A549 (cell line): ENCODE data around the gene GNPDA2. TPM values are rescaled to one million over a fixed set of nuclear protein-coding genes. Genes with fewer than 3 reads are reported as not detected.

Experiments
- ATAC-seq, 2 experiments: fragments of 200-7000 bp in 1 of 2; fragments of >200 bp in 1 of 2; cut with Nextera tagmentation in 1 of 2; cut with Tn5 transposase in 1 of 2; 3 replicates each; pipeline versions ENCODE4 v1.8.0 to v1.9.1; 2018 to 2020; ENCODE audit warnings: mild to moderate bottlenecking in 1 of 2, moderate library complexity in 1 of 2
- CTCF ChIA-PET: fragments of 300-600 bp; sonication (Branson Sonifier 250); formaldehyde crosslinking; extraction: SDS; loops from one replicate; lab custom pipeline; 2021; ENCODE audit warnings: antibody characterized with exemption, inconsistent platforms; lab: Yijun Ruan, JAX
- POLR2A ChIA-PET: fragments of 350-600 bp; formaldehyde crosslinking; extraction: SDS; loops from one replicate; lab custom pipeline; 2021; ENCODE audit warnings: antibody characterized with exemption, inconsistent platforms; lab: Yijun Ruan, JAX
- DNase-seq, 2 experiments: peaks; one replicate each; pipeline versions ENCODE4 v3.0.0 to v3.0.0-alpha.2; 2011 to 2016; ENCODE audit warnings: low read depth in 1 of 2, low spot score in 1 of 2
- FAIRE-seq: peaks from 2 replicates; lab custom pipeline; 2011; peaks lifted over from hg19 to GRCh38; lab: Jason Lieb, UNC
- H3K27ac ChIP-seq, 2 experiments: fragments of >200 bp; sonication (Bioruptor Twin); formaldehyde crosslinking; 3 replicates each; pipeline ENCODE4 v1.5.1; 2016 to 2017
- H3K4me1 ChIP-seq: fragments of >200 bp; sonication (Bioruptor Twin); formaldehyde crosslinking; 3 replicates; pipeline ENCODE4 v1.6.1; 2016
- H3K4me2 ChIP-seq: fragments of >200 bp; sonication (Bioruptor Twin); formaldehyde crosslinking; 3 replicates; pipeline ENCODE4 v1.6.1; 2016
- H3K4me3 ChIP-seq: fragments of >200 bp; sonication (Bioruptor Twin); formaldehyde crosslinking; 3 replicates; pipeline ENCODE4 v1.5.1; 2016
- H3K9me3 ChIP-seq: fragments of >200 bp; sonication (Bioruptor Twin); formaldehyde crosslinking; 3 replicates; pipeline ENCODE4 v1.6.1; 2016
- BHLHE40 ChIP-seq: IDR thresholded peaks from 2 replicates; pipeline ENCODE4 v1.6.1; 2012; ENCODE audit warnings: low read depth, low read length, inconsistent platforms
- EHMT2 ChIP-seq: fragments of 200-600 bp; sonication (generic); IDR thresholded peaks from 2 replicates; pipeline ENCODE4 v1.6.1; 2016; ENCODE audit warnings: antibody characterized with exemption, low read depth, mild to moderate bottlenecking, moderate library complexity
- EP300 ChIP-seq, 2 experiments: fragments of >200 bp; sonication (Bioruptor Twin); formaldehyde crosslinking; IDR thresholded peaks; 2 replicates in 1 of 2; 3 replicates in 1 of 2; pipeline ENCODE4 v1.6.1; 2016 to 2017
- ESRRA ChIP-seq: fragments of 150-350 bp; IDR thresholded peaks from 2 replicates; pipeline ENCODE4 v1.6.1; 2014; ENCODE audit warnings: mild to moderate bottlenecking, low read length, borderline replicate concordance
- FOXS1 ChIP-seq: fragments of 250-450 bp; sonication (Bioruptor Pico); IDR thresholded peaks from 2 replicates; pipeline ENCODE4 v1.5.0; 2020; ENCODE audit warnings: mild to moderate bottlenecking, moderate library complexity
- HOXB5 ChIP-seq: fragments of 250-450 bp; sonication (Bioruptor Pico); IDR thresholded peaks from 2 replicates; pipeline ENCODE4 v1.5.0; 2020; ENCODE audit warnings: mild to moderate bottlenecking, moderate library complexity
- MAFK ChIP-seq: fragments of 450-650 bp; IDR thresholded peaks from 2 replicates; pipeline ENCODE4 v1.6.1; 2014; ENCODE audit not compliant: partially characterized antibody
- MAZ ChIP-seq: fragments of 150-350 bp; IDR thresholded peaks from 2 replicates; pipeline ENCODE4 v1.6.1; 2014; ENCODE audit warnings: antibody characterized with exemption, low read depth, low read length, borderline replicate concordance
- MYC ChIP-seq: IDR thresholded peaks from 2 replicates; pipeline ENCODE4 v1.6.1; 2012; ENCODE audit warnings: mild to moderate bottlenecking, inconsistent platforms, low read length, improper control_type of control experiment, borderline replicate concordance
- PHF8 ChIP-seq: fragments of 200-600 bp; sonication (generic); IDR thresholded peaks from 2 replicates; pipeline ENCODE4 v1.6.1; 2016; ENCODE audit warnings: low read depth, mild to moderate bottlenecking, antibody characterized with exemption, moderate library complexity, borderline replicate concordance
- RARB ChIP-seq: fragments of 250-450 bp; sonication (Bioruptor Pico); IDR thresholded peaks from 2 replicates; pipeline ENCODE4 v1.8.0; 2021; ENCODE audit warnings: mild to moderate bottlenecking, moderate library complexity
- RFX5 ChIP-seq: fragments of 450-650 bp; IDR thresholded peaks from 2 replicates; pipeline ENCODE4 v1.7.1; 2014; ENCODE audit warnings: antibody characterized with exemption, mild to moderate bottlenecking, moderate library complexity
- RNF2 ChIP-seq: fragments of 200-600 bp; sonication (generic); IDR thresholded peaks from 2 replicates; pipeline ENCODE4 v1.6.1; 2016; ENCODE audit warnings: low read depth, mild to moderate bottlenecking, antibody characterized with exemption, moderate library complexity, borderline replicate concordance
- TFCP2L1 ChIP-seq: fragments of 250-450 bp; sonication (Bioruptor Pico); IDR thresholded peaks from 2 replicates; pipeline ENCODE4 v1.5.0; 2021; ENCODE audit warnings: mild to moderate bottlenecking
- TP53 ChIP-seq: fragments of 250-450 bp; sonication (Bioruptor Pico); IDR thresholded peaks from 2 replicates; pipeline ENCODE4 v1.5.0; 2021; ENCODE audit warnings: mild to moderate bottlenecking, moderate library complexity
- ZC3H11A ChIP-seq: fragments of 450-650 bp; IDR thresholded peaks from 2 replicates; pipeline ENCODE4 v1.6.1; 2014; ENCODE audit warnings: antibody characterized with exemption, mild to moderate bottlenecking
- WGBS: methylation state at CpG from one replicate; pipeline ENCODE4 v1.1.6; 2017; ENCODE audit errors: missing lambda C conversion rate; 5-methylcytosine and 5-hydroxymethylcytosine counted together
- polyA plus RNA-seq, 4 experiments: library from polyadenylated mRNA; depleted of rRNA in 3 of 4; stranded (reverse); fragments of >200 nt; fragmentation: RNase III in 1 of 4; extraction: RNeasy Plus Mini Kit Qiagen cat#74134 plus additional on column Dnase treatment in 1 of 4; gene quantifications; 2 replicates in 3 of 4; 3 replicates in 1 of 4; pipeline ENCODE4 v1.2.3, GENCODE V29; 2011 to 2017
- TF ChIP-seq, protein P1 (sequence below): fragments of 250-450 bp; sonication (Bioruptor Pico); IDR thresholded peaks from 2 replicates; pipeline ENCODE4 v1.5.0; 2020; ENCODE audit warnings: low read depth, mild to moderate bottlenecking, moderate library complexity
- TF ChIP-seq, protein P2 (sequence below): fragments of 250-450 bp; sonication (Bioruptor Pico); IDR thresholded peaks from 2 replicates; pipeline ENCODE4 v1.5.0; 2021; ENCODE audit warnings: mild to moderate bottlenecking, moderate library complexity, borderline replicate concordance
- TF ChIP-seq, protein P3 (sequence below): IDR thresholded peaks from 2 replicates; pipeline ENCODE4 v1.6.1; 2012
- TF ChIP-seq, protein P4 (sequence below): fragments of 200-600 bp; sonication (generic); IDR thresholded peaks from 2 replicates; pipeline ENCODE4 v1.6.1; 2016; ENCODE audit warnings: antibody characterized with exemption, mild to moderate bottlenecking, moderate library complexity

The GNPDA2 gene
- polyA plus RNA-seq, 2 of the 4 experiments (the other 2 are of a cell fraction): 12.2 to 19.7 TPM

DNA sequence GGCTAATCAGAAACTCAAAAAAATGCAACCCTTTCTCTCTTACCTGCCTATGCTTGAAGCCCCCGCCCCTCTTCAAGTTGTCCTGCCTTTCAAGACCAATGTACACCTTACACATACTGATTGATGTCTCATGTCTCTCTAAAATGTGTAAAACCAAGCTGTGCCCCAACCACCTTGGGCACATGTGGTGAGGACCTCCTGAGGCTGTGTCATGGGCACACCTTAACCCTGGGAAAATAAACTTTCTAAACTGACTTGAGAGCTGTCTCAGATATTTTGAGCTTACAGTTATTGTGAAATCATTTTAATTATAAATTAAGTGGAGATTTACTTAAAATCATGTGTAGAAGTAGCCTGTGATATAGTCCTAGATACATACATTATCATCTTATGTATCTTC, 25.9 kb downstream of the GNPDA2 start:
- Histone ChIP-seq H3K4me3 (no peak overlapping the region), H3K4me1 (no peaks in the 10 kb centered on the region), H3K9me3 (no peaks in the 10 kb centered on the region), H3K4me2 (no peak overlapping the region), H3K27ac (no peak overlapping the region)
- no peak for TF ChIP-seq RNF2
- no peak for TF ChIP-seq RFX5
- no peak for TF ChIP-seq EHMT2
- no peak for TF ChIP-seq FOXS1 (CRISPR knock-in tag)
- no peak for TF ChIP-seq MYC
- TF ChIP-seq, protein P1, sequence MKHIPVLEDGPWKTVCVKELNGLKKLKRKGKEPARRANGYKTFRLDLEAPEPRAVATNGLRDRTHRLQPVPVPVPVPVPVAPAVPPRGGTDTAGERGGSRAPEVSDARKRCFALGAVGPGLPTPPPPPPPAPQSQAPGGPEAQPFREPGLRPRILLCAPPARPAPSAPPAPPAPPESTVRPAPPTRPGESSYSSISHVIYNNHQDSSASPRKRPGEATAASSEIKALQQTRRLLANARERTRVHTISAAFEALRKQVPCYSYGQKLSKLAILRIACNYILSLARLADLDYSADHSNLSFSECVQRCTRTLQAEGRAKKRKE (CRISPR knock-in tag): no peak
- TF ChIP-seq HOXB5: no peak
- TF ChIP-seq TFCP2L1 (CRISPR knock-in tag): no peak
- no peak for TF ChIP-seq MAZ
- DNase-seq (no peak), FAIRE-seq (no peak), ATAC-seq (no peak)
- POLR2A ChIA-PET: no interaction called here
- CTCF ChIA-PET: no interaction called here
- whole genome bisulfite sequencing: 91% methylated on average over 1 of the region's 1 CpG

DNA sequence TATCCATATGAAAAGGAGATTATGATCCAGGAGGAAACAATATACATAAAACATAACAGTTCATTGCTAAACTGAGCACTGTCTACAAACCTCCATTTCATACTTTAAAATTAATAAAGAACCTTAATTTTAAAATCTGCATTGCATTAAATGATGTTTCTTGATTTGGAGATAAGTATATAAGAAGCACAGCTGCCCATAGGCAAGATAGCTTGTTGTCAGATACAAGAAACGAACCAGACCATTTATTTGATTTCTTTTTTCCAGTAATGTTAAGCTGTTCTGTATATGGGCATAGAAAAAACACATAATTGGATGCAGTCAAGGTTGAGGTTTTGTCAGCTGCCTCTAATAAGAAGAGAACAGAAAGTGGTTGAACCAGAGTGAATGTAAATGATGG, 41.7 kb downstream of the GNPDA2 start:
- 88% methylated on average over 1 of the region's 1 CpG for WGBS
- Histone ChIP-seq H3K4me3 (no peak overlapping the region), H3K27ac (no peak overlapping the region), H3K4me1 (peaks cover 15% of the 10 kb centered on the region), H3K9me3 (no peaks in the 10 kb centered on the region), H3K4me2 (no peak overlapping the region)
- ChIA-PET CTCF (no interaction called here), POLR2A (no interaction called here)
- no peak for FAIRE-seq
- TF ChIP-seq MYC: no peak
- no peak for DNase-seq
- no peak for ATAC-seq

DNA sequence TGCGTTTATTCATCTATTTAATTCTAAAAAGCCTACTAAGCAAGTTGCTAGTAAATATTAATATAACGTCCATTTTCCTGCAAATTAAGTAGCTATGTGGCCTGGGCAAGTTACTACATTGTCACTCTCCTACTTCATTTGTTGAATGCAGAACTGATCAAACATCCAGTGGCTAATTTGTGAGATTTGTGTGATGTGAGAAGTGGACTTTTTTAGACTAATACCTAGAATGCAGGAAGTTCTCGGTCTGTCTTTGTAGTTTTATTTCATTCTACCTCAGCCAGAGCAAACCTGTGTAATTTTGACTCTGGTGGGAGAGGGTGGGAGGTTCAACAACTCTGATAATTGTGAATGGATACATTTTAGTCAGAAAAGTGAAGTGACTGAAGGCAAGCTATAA, 47.3 kb downstream of the GNPDA2 start:
- Histone ChIP-seq H3K4me1 (peaks cover 15% of the 10 kb centered on the region), H3K9me3 (no peaks in the 10 kb centered on the region), H3K4me2 (peak overlapping the region; percentile 85), H3K4me3 (peak overlapping the region; percentile 61), H3K27ac (peak overlapping the region; percentile 92 to 95)
- 0% methylated on average over 3 of the region's 3 CpGs for WGBS
- ATAC-seq: no peak
- DNase-seq: no peak
- ChIA-PET CTCF (no interaction called here), POLR2A (no interaction called here)
- no peak for FAIRE-seq
- TF ChIP-seq, protein P2, sequence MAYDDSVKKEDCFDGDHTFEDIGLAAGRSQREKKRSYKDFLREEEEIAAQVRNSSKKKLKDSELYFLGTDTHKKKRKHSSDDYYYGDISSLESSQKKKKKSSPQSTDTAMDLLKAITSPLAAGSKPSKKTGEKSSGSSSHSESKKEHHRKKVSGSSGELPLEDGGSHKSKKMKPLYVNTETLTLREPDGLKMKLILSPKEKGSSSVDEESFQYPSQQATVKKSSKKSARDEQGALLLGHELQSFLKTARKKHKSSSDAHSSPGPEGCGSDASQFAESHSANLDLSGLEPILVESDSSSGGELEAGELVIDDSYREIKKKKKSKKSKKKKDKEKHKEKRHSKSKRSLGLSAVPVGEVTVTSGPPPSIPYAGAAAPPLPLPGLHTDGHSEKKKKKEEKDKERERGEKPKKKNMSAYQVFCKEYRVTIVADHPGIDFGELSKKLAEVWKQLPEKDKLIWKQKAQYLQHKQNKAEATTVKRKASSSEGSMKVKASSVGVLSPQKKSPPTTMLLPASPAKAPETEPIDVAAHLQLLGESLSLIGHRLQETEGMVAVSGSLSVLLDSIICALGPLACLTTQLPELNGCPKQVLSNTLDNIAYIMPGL (CRISPR knock-in tag): no peak
- TF ChIP-seq PHF8: no peak
- TF ChIP-seq ESRRA: no peak
- TF ChIP-seq, protein P1 (CRISPR knock-in tag): no peak
- TF ChIP-seq, protein P3, sequence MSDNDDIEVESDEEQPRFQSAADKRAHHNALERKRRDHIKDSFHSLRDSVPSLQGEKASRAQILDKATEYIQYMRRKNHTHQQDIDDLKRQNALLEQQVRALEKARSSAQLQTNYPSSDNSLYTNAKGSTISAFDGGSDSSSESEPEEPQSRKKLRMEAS: no peak
- TF ChIP-seq EP300 (IDR thresholded peaks at IDR 0.05): no peak
- no peak for TF ChIP-seq TP53 (CRISPR knock-in tag)
- TF ChIP-seq, protein P4, sequence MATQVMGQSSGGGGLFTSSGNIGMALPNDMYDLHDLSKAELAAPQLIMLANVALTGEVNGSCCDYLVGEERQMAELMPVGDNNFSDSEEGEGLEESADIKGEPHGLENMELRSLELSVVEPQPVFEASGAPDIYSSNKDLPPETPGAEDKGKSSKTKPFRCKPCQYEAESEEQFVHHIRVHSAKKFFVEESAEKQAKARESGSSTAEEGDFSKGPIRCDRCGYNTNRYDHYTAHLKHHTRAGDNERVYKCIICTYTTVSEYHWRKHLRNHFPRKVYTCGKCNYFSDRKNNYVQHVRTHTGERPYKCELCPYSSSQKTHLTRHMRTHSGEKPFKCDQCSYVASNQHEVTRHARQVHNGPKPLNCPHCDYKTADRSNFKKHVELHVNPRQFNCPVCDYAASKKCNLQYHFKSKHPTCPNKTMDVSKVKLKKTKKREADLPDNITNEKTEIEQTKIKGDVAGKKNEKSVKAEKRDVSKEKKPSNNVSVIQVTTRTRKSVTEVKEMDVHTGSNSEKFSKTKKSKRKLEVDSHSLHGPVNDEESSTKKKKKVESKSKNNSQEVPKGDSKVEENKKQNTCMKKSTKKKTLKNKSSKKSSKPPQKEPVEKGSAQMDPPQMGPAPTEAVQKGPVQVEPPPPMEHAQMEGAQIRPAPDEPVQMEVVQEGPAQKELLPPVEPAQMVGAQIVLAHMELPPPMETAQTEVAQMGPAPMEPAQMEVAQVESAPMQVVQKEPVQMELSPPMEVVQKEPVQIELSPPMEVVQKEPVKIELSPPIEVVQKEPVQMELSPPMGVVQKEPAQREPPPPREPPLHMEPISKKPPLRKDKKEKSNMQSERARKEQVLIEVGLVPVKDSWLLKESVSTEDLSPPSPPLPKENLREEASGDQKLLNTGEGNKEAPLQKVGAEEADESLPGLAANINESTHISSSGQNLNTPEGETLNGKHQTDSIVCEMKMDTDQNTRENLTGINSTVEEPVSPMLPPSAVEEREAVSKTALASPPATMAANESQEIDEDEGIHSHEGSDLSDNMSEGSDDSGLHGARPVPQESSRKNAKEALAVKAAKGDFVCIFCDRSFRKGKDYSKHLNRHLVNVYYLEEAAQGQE: no peak
- no peak for TF ChIP-seq RARB (CRISPR knock-in tag)
- TF ChIP-seq MAFK: no peak
- TF ChIP-seq BHLHE40: no peak
- no peak for TF ChIP-seq ZC3H11A
